NCI-H82 treated with DMSO at 0.1 percent for 48 hours (cell line): Measurements from ENCODE around the gene DDX1.
"Not testable (repeated sequence)": the region's sequence is repeated elsewhere in the genome, so short reads cannot be mapped to it uniquely, and the experiment has no call there.

Source experiments
- DNase-seq: peaks from one replicate; lab custom pipeline; 2025; ENCODE audit not compliant: unreplicated experiment; lab: John Stamatoyannopoulos, UW

DDX1 gene

DNA sequence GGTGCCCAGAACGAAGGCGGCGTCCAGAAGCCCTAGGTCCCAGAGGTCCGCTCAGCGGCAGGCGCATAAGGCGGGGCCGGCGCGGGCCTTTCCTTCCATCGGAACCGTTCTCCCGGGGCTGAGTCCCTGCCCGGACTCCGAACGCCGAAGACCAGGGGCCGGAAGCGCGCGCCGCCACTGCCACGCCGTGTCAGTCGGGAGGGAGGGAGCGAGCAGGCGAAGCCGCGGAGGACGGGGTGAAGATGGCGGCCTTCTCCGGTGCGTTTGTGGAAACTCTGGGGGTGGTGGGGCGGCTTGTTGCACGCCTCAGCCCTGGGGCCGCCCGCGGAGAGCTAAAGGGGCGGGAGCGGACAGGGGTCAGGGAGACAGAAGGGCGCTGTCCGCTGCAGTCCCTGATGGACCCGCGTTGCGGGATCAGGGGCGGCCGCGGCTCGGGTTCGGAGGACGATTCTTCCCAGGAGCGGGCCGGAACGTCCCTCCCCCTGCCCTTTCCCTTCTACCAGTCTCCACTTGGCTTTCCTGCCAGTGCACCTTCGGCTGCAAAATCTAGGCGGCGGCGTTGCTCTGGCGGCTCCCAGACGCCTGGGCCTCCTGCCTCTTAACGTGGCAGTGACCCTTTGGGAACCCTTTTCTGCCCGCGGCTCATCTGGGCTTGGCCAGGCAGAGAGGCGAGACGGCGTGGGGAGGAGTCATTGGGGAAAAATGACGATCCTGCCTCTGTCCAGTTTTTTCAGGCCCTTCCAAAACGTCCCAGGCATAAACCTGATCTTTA lies at the start of gene DDX1:
Gene DDX1 (plus strand): TSS at position 177 of the 772 bp plus-strand sequence. CDS start 66 bp downstream, at position 243.
- DNase-seq = peak; percentile 74

DNA sequence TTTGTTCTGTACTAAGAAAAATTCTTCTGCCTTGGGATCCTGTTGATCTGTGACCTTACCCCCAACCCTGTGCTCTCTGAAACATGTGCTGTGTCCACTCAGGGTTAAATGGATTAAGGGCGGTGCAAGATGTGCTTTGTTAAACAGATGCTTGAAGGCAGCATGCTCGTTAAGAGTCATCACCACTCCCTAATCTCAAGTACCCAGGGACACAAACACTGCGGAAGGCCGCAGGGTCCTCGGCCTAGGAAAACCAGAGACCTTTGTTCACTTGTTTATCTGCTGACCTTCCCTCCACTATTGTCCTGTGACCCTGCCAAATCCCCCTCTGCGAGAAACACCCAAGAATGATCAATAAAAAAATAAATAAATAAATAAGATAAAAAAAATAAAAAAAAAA lies 49.4 kb upstream of the DDX1 start:
- not testable (repeated sequence) for DNase-seq

DNA sequence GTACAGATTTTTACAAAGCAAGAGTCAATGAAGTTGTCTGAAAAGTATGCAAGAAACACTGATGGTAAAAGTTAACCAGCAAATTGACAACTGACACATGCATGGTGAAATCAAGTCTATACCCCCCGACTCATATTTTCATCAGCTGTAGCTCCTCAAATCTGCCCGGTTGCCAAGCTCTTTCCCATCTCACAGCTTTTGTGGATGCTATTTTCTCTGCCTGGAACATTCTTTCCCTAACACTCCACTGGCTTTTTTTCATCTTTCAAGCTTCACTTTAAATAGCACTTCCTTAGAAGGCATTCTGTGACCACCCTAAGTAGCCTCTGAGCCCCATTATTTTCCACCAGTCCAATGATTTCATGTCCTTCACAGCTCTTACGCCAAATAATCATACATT lies 48.6 kb upstream of the DDX1 start:
- DNase-seq = no peak

DNA sequence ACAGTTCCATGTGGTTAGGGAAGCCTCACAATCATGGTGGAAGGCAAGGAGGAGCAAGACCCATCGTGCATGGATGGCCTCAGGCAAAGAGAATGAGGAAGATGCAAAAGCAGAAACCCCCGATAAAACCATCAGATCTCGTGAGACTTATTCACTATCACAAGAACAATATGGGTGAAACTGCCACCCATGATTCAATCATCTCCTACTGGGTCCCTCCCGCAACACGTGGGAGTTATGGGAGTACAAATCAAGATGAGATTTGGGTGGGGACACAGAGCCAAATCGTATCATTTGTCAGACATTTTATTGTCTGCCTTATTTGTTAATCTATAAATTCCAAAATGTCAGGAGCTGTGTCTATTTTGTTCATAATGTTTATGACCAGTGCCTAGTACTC lies 48.1 kb upstream of the DDX1 start:
- no peak for DNase-seq

DNA sequence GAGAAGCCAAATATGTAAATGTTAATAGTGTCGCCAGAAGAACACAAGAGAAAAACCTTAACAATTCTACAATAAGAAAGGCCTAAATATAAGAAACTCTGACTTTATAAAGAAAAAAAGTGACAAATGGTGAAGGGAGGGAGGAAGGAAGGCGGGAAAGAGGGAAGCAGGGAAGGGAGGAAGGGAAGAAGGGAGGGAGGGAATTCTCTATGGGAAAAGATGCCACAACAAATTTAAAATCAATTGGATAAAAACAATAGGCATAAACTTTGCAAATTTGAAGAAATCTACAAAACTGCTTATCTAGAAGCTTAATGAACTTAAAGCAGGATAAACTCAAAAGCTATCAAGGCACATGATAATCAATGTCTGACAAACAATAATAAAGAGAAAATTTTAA lies 47.4 kb upstream of the DDX1 start:
- no peak for DNase-seq

DNA sequence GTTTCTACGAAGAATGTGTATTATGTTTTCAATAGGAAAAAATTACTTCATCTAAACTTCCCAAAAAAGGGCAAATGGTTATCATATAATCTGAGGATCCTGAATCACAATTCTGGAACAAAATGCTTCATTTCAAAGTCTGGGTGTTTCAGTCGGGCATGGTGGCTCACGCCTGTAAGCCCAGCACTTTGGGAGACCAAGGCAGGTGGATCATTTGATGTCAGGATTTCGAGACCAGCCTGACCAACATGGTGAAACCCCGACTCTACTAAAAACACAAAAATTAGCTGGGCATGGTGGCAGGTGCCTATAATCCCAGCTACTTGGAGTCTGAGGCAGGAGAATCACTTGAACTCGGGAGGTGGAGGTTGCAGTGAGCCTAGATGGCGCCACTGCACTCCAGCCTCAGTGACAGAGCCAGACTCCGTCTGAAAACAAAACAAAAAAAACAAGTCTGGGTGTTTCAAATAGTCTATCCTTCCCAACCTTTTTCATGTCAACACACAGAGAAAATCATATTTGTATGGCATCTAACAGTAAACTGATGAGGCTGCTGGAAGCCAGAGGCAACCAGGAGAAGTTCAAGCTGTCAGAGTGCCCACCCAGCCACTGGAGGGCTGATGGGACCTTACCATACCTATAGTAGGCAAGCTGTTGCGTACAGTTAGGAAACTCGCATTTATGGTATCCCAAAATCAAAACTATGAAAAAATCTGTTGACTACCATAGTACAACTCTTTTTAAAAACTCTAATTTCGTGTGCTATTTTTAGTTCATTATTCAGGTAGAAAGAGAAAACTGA lies 45.2 kb upstream of the DDX1 start:
- DNase-seq = no peak

DNA sequence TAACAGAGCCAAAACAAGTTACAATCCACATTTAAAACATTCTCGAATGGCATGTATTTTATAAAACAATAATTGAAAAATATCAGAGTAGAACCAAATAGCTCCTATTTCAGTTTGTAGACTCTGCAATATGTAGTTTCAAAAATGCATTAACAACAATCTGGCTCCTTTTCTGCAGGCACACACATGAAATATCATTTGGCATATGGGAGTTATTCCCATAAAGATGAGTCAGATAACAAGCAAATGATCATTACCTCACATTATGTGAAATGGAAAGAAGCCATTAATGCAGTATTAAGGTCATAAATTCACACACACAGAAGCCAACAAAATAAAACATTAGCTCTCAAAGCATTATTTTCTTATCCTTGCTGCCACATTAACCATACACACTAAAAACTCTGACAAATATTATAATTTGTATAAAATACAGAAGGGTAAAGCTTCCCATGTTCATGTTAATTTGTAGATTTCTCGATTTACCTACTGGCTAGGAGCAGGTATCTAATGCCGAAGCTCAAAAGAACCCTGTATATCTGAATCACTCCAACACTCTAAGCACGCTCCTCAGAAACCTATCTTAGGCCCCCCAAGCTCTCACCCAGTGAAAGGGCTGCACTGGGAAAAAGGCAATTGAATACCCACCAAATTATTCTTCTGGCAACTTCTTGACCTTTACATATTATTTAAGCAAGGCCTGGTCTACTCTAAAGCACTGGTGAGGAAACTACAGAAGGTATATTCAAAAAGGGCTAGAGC lies 44.4 kb upstream of the DDX1 start:
- DNase-seq = no peak

DNA sequence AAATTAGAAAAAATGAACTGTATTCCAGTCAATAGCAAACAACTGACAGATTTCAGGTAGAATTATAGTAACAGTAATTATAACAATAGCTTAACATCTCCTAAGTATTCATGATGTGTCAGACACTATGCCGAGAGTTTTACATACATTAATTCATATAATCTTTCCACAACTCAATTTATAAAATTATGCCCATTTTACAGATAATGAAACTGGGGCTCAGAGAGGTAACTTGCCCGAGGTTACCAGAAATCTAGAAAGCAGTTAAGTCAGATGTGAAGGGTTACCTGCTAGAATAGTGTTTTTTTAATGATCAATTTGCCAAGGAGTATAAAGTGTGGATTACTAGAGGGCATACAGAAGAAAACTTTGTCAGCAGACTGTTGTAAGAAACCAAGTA lies 42.7 kb upstream of the DDX1 start:
- no peak for DNase-seq

DNA sequence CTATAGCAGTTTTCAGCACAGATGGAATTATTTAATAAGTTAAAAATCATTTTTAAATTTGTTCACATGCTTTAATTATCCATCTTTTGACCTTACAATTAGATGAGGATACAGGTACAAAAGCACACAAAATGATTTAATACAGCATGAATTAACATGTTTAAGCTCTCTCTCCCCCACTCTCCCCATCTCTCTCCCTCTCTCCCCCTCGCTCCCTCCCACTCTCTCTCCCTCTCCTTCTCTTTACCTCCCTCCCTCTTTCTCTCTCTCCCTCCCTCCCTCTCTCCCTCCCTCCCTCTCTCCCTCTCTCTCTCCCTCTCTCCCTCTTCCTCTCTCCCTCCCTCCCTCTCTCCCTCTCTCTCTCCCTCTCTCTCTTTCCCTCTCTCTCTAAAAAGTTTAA lies 38.1 kb upstream of the DDX1 start:
- DNase-seq = no peak

DNA sequence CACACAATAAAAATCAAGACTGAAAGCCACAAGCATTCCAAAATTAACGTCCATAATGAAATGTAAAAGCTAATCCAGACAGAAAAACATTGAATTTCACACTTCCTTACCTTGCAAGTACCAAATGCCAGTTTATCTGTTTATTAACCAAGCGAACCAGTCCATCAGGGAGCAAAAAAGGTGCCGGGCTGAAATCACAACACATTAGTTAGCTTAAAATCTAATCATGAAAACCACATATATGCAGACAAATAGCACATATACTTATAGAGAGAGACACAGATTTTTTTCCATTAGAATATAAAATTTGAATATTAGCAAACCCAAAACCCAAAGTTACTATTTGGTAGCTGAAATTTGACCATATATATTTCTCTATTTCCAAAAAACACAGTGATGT lies 37.7 kb upstream of the DDX1 start:
- DNase-seq = no peak

DNA sequence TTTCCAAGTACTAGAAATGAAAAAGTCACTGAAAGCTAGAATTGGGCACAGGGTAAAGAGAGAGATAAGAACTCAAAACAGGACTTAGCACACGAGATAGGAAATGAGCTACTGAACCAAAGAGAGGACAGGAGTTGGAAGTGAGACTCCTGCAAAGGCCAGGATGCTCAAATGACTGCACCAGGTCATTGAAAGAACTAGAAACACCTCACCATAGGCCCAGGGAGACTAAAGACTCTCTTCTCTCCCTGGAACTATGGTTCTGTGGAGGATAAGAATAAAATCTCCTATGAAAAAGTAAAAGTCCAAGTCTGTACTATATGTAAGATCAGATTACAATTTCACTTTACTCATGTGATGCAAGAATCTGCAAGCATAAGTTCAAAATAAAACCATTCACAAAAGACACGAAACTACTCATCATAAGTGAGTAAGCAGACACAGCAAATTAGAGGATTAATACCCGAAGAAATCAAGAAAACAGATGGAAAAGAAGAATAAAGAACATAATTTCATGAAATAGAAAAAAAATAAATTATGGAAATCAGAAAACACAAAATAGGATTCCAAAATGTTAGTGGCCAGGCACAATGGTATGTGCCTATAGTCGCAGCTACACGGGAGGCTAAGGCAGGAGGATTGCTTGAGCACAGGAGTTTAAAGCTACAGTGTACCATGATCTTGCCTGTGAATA lies 37.0 kb upstream of the DDX1 start:
- no peak for DNase-seq

DNA sequence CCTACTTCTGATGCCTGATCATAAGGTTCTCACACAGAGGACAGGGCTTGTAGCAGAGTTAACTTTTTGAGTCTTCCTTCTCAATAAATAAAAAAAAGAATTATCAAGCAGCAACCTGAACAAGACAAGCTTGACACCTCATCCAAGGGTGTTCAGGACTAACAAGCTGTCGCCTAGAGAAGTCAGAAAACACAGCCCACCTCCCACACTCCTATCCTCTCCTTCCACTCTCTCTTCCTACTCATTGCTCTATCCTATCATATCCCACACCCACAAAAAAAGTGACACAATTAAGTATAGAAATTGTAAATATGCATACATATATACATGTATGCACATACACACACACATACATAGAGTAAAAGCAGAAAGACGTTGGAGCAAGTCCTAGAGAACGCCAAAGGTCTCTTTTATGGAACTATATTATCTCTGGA lies 35.9 kb upstream of the DDX1 start:
- DNase-seq = no peak

DNA sequence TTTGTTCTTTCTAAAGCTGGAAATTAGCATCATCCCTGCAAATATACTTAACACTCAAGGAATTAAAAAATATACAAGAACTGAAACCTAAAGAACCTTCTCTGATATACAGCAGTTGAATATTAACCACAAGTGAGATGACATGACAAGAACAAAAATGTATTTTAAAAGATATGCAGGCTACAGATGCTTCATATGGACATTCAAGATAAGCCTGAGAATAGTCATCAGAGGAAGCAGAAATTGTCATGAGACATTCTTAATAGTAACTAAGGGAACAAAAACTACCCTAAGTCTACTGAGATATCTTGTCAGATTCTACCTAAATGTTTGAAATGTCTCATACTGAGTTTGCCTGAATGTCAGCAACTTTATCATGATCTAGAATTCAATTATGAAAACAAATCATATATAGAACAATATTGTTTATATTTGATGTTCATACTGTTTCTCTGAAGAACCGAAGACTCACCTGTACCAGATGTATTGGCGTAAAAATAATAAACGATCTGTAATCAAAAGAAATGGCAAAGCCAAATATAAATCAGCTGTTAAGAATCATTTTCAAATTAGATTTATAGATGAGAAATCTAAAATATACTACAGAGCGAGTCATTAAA lies 35.2 kb upstream of the DDX1 start:
- DNase-seq = no peak

DNA sequence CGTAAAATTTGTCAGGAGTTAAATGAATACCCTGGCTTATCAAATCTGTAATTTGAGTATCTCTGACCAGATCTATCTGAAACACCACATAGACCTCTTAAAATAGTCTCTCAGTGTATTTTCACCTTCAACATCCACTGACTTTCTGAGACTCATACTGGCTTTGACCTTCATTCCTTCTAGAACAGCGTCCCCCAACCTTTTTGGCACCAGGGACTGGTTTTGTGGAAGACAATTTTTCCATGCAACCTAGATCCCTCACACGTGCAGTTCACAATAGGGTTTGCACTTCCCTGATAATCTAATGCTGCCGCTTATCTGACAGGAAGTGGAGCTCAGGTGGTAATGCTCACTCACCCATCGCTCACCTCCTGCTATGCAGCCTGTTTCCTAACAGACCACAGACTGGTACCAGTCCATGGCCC lies 33.8 kb upstream of the DDX1 start:
- no peak for DNase-seq

DNA sequence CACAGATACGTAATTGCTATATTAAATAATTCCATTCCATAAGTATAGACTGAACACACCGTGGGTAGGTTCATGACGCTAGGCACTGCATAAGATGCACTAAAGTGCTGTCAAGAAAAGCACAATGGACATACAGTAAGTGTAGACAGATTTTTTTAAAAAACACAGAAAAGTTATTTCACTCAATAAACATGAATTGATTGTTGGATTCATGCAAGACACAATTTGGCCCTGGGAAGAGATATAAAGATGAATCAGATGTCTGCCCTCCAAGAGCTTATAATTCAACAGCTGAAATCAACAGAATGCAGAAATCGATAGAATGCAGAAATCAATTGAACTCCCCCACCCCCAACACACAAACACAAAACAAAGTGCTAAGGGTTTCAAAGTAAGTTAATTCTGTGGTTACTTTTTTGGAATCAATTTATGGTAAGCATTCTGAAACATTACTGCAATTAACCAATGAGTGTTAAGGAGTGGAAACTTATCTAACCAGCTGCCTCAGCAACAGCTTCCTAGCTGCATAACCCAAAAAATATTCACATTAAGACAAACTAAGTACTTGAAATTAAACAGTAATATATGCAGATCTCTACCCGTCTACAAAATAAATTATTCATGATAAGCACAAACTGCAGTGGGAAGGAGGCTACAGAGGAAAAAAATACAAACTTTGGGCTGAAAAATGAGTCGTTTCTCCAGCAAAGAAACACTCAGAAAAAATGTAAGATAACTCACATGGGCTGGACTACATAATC lies 32.1 kb upstream of the DDX1 start:
- no peak for DNase-seq

DNA sequence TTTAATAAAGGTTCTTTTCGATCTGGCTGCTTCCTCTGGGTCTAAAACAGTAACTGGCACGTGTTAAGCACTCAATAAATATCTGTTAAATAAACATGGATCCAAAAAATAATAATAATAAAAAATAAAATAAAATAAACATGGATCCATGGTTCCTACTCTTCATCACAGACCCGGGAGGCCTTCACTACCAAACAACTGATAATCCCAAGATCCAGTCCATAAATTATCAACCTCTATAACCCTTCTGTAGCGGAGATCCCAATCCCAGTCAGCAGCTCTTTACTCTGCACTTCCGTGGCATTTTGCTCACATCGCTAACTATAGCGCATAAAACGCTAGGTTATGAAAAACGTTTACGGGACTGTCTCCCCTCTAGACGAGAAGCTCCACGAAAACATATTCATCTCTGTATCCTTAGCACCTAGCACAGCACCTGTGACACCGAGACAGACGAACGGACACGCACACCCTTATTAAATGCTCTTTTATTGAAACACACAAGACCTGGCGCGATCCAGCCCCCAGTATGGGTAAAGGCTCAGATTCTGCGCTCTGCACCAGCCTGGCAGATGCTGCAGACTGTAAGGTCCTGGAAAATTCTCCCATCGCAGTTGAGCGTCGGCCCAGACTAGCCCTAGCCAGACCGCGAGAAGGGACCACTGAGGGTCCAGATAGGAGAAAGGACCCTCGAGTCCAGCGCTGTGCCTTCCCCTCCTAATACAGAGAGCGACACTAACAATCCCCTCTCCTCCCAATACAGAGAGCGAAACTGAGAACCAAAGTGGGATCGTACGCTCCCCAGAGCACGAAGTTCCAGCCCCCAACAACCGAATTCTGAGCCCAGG lies 31.3 kb upstream of the DDX1 start:
- peak; percentile 21 for DNase-seq

DNA sequence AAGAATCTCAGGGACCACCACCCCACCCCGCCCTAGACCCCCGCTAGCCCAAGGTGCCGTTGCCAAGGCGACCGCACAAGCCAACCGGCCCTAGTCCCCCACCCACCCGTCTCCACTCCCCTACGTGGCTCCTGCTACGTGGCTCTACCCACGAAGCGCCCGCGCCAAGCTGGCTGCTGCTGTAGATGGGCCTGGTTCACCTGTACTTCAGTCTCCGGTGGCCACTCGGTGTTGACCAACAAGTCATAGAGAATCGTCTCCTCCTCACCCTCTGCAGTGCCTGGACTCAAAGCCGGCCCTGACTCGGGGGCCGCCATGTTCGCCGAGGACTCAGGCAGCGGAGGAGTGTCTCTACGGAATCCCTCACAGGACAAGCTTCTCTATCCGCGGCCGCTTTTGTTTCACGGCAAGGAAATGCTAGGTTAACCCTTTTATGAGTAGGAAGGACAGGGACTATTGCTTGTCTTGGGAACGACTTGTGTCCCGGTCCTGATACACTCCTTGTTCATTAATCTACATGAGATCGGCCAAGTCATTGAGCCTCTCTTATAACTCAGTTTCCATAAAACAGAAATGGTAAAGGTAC lies 30.6 kb upstream of the DDX1 start, which contains the start of gene NBAS:
Gene NBAS (minus strand): TSS at position 347 of the 586 bp plus-strand sequence. CDS start 30 bp downstream, at position 317.
- DNase-seq = peak; percentile 86

DNA sequence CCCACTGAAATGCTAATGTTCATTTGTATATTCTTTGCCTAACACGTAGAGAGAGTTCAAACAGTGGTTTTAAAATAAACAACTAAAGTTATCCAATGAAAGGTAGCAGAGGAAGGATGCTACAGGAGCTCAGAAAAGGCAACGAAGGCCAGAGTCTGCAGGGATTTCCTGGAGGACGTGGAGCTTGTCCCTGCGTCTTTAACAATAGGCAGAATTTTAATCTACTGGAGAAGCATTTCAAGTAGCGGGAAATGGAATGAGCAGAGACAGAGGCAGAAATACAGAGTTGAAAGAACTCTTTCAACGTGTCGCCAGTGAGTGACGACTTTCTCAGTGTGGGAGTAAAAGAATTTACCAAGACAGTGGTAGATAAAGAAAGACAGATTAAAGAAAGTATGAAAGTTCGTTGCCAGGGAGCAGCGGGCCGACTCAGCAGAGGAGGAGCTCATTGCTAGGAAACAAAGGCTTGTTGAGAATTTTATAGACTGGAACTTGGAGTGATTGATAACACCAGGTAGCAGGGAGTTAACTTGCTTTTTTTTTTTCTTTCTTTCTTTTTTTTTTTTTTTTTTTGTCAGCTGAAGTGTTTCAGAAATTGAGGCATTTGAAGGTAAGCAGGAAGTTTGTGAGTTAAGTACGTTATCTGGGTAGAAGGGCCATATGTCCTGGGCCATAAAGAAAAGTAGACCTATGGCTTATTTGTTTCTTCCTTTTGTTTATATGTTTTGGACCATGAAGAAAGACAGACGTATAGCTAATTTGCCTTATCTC lies 29.9 kb upstream of the DDX1 start:
- DNase-seq = peak; percentile 46
